GM12878 (cell line): ENCODE data around the gene CMC4. TPM values are rescaled to one million over a fixed set of nuclear protein-coding genes. Genes with fewer than 3 reads are reported as not detected.

ENCODE experiments used
- ATAC-seq: fragments of 200-7000 bp; cut with Tn5 transposase; 3 replicates; pipeline ENCODE4 v1.9.1; 2020; ENCODE audit warnings: mild to moderate bottlenecking, moderate library complexity
- BruUV-seq: library from RNA; stranded (reverse); fragments of 400-500 nt; replicated peaks from 2 replicates; lab custom pipeline; 2021; lab: Mats Ljungman, UMichigan
- CTCF ChIA-PET: fragments of 300-600 bp; sonication (Branson Sonifier 250); formaldehyde crosslinking; extraction: SDS; loops from one replicate; lab custom pipeline; 2021; ENCODE audit warnings: inconsistent platforms; lab: Yijun Ruan, JAX
- POLR2A ChIA-PET: fragments of 350-600 bp; formaldehyde crosslinking; extraction: SDS; loops from one replicate; lab custom pipeline; 2021; ENCODE audit warnings: inconsistent platforms; lab: Charles Lee
- RAD21 ChIA-PET: fragments of 300-600 bp; sonication (Branson Sonifier 250); formaldehyde crosslinking; loops from one replicate; lab custom pipeline; 2023; ENCODE audit warnings: antibody characterized with exemption; ENCODE audit not compliant: unreplicated experiment; lab: Charles Lee
- SMC1A ChIA-PET: fragments of 300-600 bp; sonication (Branson Sonifier 250); formaldehyde crosslinking; loops from one replicate; lab custom pipeline; 2023; ENCODE audit not compliant: unreplicated experiment, uncharacterized antibody; lab: Charles Lee
- DNase-seq: peaks from one replicate; pipeline ENCODE4 v3.0.0-alpha.2; 2011; ENCODE audit warnings: low read depth, low spot score
- FAIRE-seq: peaks from 3 replicates; lab custom pipeline; 2011; peaks lifted over from hg19 to GRCh38; lab: Jason Lieb, UNC
- H2AFZ ChIP-seq: 2 replicates; pipeline ENCODE4 v1.6.0; 2011; ENCODE audit warnings: low read depth, low read length, control low read depth; ENCODE audit not compliant: control insufficient read depth
- H3K27ac ChIP-seq: 2 replicates; pipeline ENCODE4 v1.5.1; 2011; ENCODE audit warnings: control low read depth; ENCODE audit not compliant: control insufficient read depth, insufficient read depth
- H3K27me3 ChIP-seq, 2 experiments: replicated peaks in 1 of 2; 2 replicates each; pipeline versions ENCODE4 v1.6.0 to v1.6.1; 2011; ENCODE audit warnings: low read length in 1 of 2; ENCODE audit not compliant: control insufficient read depth in 2 of 2, insufficient read depth in 2 of 2
- H3K36me3 ChIP-seq, 2 experiments: 2 replicates each; pipeline ENCODE4 v1.5.1; 2011; ENCODE audit warnings: low read length in 1 of 2; ENCODE audit not compliant: control insufficient read depth in 2 of 2, insufficient read depth in 2 of 2
- H3K4me1 ChIP-seq: 2 replicates; pipeline ENCODE4 v1.6.1; 2011; ENCODE audit warnings: mild to moderate bottlenecking, low read length, moderate library complexity, mixed read lengths; ENCODE audit not compliant: control insufficient read depth, insufficient read depth
- H3K4me2 ChIP-seq: 2 replicates; pipeline ENCODE4 v1.6.0; 2011; ENCODE audit warnings: control low read depth; ENCODE audit not compliant: control insufficient read depth, insufficient read depth
- H3K4me3 ChIP-seq: fragments of 200-600 bp; sonication (generic); 2 replicates; pipeline ENCODE4 v1.5.1; 2016
- H3K79me2 ChIP-seq: 2 replicates; pipeline ENCODE4 v1.6.0; 2011; ENCODE audit warnings: low read length; ENCODE audit not compliant: control insufficient read depth, insufficient read depth
- H3K9ac ChIP-seq: 2 replicates; pipeline ENCODE4 v1.8.0; 2011; ENCODE audit warnings: low read length, control low read depth, mixed read lengths; ENCODE audit not compliant: control insufficient read depth, insufficient read depth
- H3K9me3 ChIP-seq: replicated peaks from 3 replicates; pipeline ENCODE4 v1.5.1; 2011; ENCODE audit warnings: mild to moderate bottlenecking, low read length; ENCODE audit not compliant: control insufficient read depth, insufficient read depth
- H4K20me1 ChIP-seq: 2 replicates; pipeline ENCODE4 v1.6.0; 2011; ENCODE audit not compliant: control insufficient read depth, insufficient read depth
- BACH1 ChIP-seq: fragments of 450-650 bp; IDR thresholded peaks from 2 replicates; pipeline ENCODE4 v1.6.1; 2017; ENCODE audit warnings: mild to moderate bottlenecking, borderline replicate concordance
- HCFC1 ChIP-seq: fragments of 150-350 bp; IDR thresholded peaks from 2 replicates; pipeline ENCODE4 v1.6.1; 2014; ENCODE audit warnings: low read length
- HDAC6 ChIP-seq: fragments of 200-600 bp; sonication (generic); IDR thresholded peaks from one replicate; pipeline ENCODE4 v1.8.0; 2017; ENCODE audit warnings: antibody characterized with exemption; ENCODE audit not compliant: unreplicated experiment
- NFIC ChIP-seq: IDR thresholded peaks from 2 replicates; pipeline ENCODE4 v1.6.1; 2012; ENCODE audit warnings: low read depth, mild to moderate bottlenecking, inconsistent platforms, low read length, moderate library complexity
- NFYA ChIP-seq: IDR thresholded peaks from 2 replicates; pipeline ENCODE4 v1.6.1; 2011; ENCODE audit warnings: low read depth, mild to moderate bottlenecking, low read length, improper control_type of control experiment, borderline replicate concordance
- TARDBP ChIP-seq: IDR thresholded peaks from 2 replicates; pipeline ENCODE4 v1.6.1; 2016; ENCODE audit warnings: borderline replicate concordance
- ZNF622 ChIP-seq: fragments of 450-650 bp; IDR thresholded peaks from 2 replicates; pipeline ENCODE4 v1.6.1; 2017; ENCODE audit warnings: mild to moderate bottlenecking, inconsistent platforms
- WGBS: methylation state at CpG from one replicate; pipeline ENCODE4 v1.1.6; 2016; ENCODE audit warnings: low lambda C conversion rate; ENCODE audit not compliant: insufficient replicate concordance, insufficient coverage; ENCODE audit errors: missing lambda C conversion rate; 5-methylcytosine and 5-hydroxymethylcytosine counted together
- in situ Hi-C: fragments of 300-500 bp; cut with MboI; formaldehyde crosslinking; loops from 9 replicates; pipeline ENCODE4 v1.14.3; 2018; ENCODE audit warnings: mixed read lengths
- intact Hi-C: fragments of 100-400 bp; cut with micrococcal nuclease; formaldehyde crosslinking; loops from one replicate; pipeline ENCODE4 v1.14.2; 2022; ENCODE audit not compliant: unreplicated experiment
- polyA plus RNA-seq, 11 experiments: library from polyadenylated mRNA; depleted of rRNA in 4 of 11; unstranded in 6 of 11; stranded (reverse) in 5 of 11; fragments of >200 nt; fragmentation: Nextera tagmentation in 4 of 11; fragmentation: Illumina TruSeq in 1 of 11; extraction: Ambion mirVana in 4 of 11; extraction: Trizol in 1 of 11; gene quantifications; 1 replicate in 1 of 11; 2 replicates in 10 of 11; pipeline versions ENCODE4 v1.2.1 to v1.2.3, GENCODE V29; 2011 to 2016; ENCODE audit warnings: inconsistent platforms in 2 of 11, missing spikeins in 2 of 11, low read depth in 1 of 11
- total RNA-seq, 4 experiments: library from RNA; depleted of rRNA in 3 of 4; stranded (reverse); fragments of >200 nt in 3 of 4; fragmentation: Illumina TruSeq in 1 of 4; extraction: Trizol in 1 of 4; gene quantifications; 2 replicates each; pipeline versions ENCODE4 v1.2.1 to v1.2.3, GENCODE V29; 2013 to 2021
- TF ChIP-seq, protein P1 (sequence below): fragments of 450-650 bp; formaldehyde crosslinking; IDR thresholded peaks from 2 replicates; pipeline ENCODE4 v1.5.0; 2022; ENCODE audit warnings: mild to moderate bottlenecking, missing genetic modification characterization

Gene CMC4
- total and polyA plus RNA-seq, 10 of the 15 experiments (the other 5 are each of a cell fraction or from before 2014, with no cell fraction given): 5.8 to 36.4 (median 21.0) TPM

DNA sequence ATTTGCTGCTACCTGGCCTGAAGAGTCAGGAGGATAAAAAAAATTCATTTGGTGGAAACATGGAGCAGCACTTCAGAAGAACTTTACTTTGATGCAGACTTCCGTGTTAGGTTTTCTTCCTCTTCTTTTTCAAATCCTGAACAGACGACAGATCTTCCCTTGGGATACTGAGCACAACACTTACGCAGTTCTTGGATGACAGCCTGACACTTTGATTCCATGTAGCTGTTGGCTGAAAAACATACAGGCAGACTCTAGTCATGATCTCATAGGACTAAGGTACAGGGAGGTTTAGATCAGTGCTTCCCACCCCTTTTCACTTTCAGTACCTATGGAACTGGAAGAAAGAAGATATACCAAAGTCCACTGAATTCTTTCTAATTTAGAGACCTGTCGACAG lies 9.2 kb downstream of the CMC4 start:
- Histone ChIP-seq H3K9me3 (no peaks in the 10 kb centered on the region), H3K4me2 (no peak overlapping the region), H2AFZ (no peak overlapping the region), H3K27ac (no peak overlapping the region), H3K36me3 (no peaks in the 10 kb centered on the region; a peak in 3 of 4 replicates)
- in situ Hi-C loops: no loop called here
- FAIRE-seq: no peak
- WGBS: 91% methylated on average over 4 of the region's 4 CpGs
- ChIA-PET CTCF (interaction anchor here (1.0 to 2.6 kb wide), 4 partner anchors 14 to 144 kb away, joined by 3 to 10 read pairs (median 4); no protein-coding TSS in a partner anchor), RAD21 (interaction anchor here (1.2 kb wide), 1 partner anchor 35 kb away, joined by 3 read pairs; the partner anchor contains the start of gene FUNDC2)
- no peak for ATAC-seq
- no peak for TF ChIP-seq TARDBP
- TF ChIP-seq, protein P1, sequence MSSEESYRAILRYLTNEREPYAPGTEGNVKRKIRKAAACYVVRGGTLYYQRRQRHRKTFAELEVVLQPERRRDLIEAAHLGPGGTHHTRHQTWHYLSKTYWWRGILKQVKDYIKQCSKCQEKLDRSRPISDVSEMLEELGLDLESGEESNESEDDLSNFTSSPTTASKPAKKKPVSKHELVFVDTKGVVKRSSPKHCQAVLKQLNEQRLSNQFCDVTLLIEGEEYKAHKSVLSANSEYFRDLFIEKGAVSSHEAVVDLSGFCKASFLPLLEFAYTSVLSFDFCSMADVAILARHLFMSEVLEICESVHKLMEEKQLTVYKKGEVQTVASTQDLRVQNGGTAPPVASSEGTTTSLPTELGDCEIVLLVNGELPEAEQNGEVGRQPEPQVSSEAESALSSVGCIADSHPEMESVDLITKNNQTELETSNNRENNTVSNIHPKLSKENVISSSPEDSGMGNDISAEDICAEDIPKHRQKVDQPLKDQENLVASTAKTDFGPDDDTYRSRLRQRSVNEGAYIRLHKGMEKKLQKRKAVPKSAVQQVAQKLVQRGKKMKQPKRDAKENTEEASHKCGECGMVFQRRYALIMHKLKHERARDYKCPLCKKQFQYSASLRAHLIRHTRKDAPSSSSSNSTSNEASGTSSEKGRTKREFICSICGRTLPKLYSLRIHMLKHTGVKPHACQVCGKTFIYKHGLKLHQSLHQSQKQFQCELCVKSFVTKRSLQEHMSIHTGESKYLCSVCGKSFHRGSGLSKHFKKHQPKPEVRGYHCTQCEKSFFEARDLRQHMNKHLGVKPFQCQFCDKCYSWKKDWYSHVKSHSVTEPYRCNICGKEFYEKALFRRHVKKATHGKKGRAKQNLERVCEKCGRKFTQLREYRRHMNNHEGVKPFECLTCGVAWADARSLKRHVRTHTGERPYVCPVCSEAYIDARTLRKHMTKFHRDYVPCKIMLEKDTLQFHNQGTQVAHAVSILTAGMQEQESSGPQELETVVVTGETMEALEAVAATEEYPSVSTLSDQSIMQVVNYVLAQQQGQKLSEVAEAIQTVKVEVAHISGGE (CRISPR knock-in tag): no peak
- no peak for TF ChIP-seq BACH1
- no peak for TF ChIP-seq NFYA
- TF ChIP-seq HCFC1: no peak
- TF ChIP-seq NFIC: no peak
- no peak for TF ChIP-seq HDAC6
- no peak for TF ChIP-seq ZNF622
- TF ChIP-seq, all 136 proteins: peak for 0
- H3K79me2 ChIP-seq: no peaks in the 10 kb centered on the region
- H3K9ac ChIP-seq: no peak overlapping the region
- no TSS peak for BruUV-seq
- no peaks in the 10 kb centered on the region for H3K27me3 ChIP-seq
- no peaks in the 10 kb centered on the region; the same call in 1 of the 2 replicates for H3K4me1 ChIP-seq
- intact Hi-C loops: no loop called here
- ChIA-PET POLR2A (no interaction called here), SMC1A (interaction anchor here (1.0 to 3.1 kb wide), 4 partner anchors 19 to 144 kb away, joined by 3 to 18 read pairs (median 4); no protein-coding TSS in a partner anchor)
- H4K20me1 ChIP-seq: no peaks in the 10 kb centered on the region
- no peak overlapping the region for H3K4me3 ChIP-seq
- no peak for DNase-seq
